ENCODE results near the gene ZNF346.
"Not testable (repeated sequence)": the region's sequence is repeated elsewhere in the genome, so short reads cannot be mapped to it uniquely, and the experiment has no call there.

- TF ChIP-seq POLR2A (IDR thresholded peaks at IDR 0.05; ENCODE audit: low read depth, low read length); FOS (IDR thresholded peaks at IDR 0.05; ENCODE audit: borderline replicate concordance, extremely low read depth, insufficient read length); MYC (IDR thresholded peaks at IDR 0.05; ENCODE audit: insufficient read depth, insufficient read length, insufficient replicate concordance, low read length, severe bottlenecking); CTCF (IDR thresholded peaks at IDR 0.05 in 2 of 3, conservative IDR thresholded peaks at IDR 0.05 in 1 of 3; ENCODE audit: control insufficient read depth in 2 of 3, extremely low read depth in 1 of 3, insufficient read depth in 1 of 3, low read depth in 3 of 3, low read length in 3 of 3); SUPT20H (IDR thresholded peaks at IDR 0.05; ENCODE audit: borderline replicate concordance, control insufficient read depth, low read depth, low read length): not testable (repeated sequence)
Measured at GRCh38 chr5:176983593-176983992, 38.9 kb upstream of the ZNF346 start.
